LHCN-M2 (cell line): Measurements from ENCODE around the gene EHMT1. TPM values are rescaled to one million over a fixed set of nuclear protein-coding genes. Genes with fewer than 3 reads are reported as not detected.
"Not testable (repeated sequence)": the region's sequence is repeated elsewhere in the genome, so short reads cannot be mapped to it uniquely, and the experiment has no call there.

ENCODE experiments used
- DNase-seq: peaks from one replicate; pipeline ENCODE4 v3.0.0-alpha.2; 2012; ENCODE audit warnings: low read depth
- total RNA-seq: library from RNA; depleted of rRNA; stranded (reverse); fragments of >200 nt; gene quantifications from 2 replicates; pipeline ENCODE4 v1.2.3, GENCODE V29; 2014

The EHMT1 gene
- total RNA-seq, 1 experiment from 2014 or later = 43.5 TPM

GRCh38 chr9:137804908-137805630, 186.3 kb downstream of the EHMT1 start:
- DNase-seq = peak; percentile 30

- DNase-seq = no peak
Measured at GRCh38 chr9:137807721-137808703, 189.2 kb downstream of the EHMT1 start.

- no peak for DNase-seq
Measured at GRCh38 chr9:137809040-137809576, 190.3 kb downstream of the EHMT1 start.

- DNase-seq = not testable (repeated sequence)
Measured at GRCh38 chr9:137809726-137810450, 191.1 kb downstream of the EHMT1 start.

- no peak for DNase-seq
Measured at GRCh38 chr9:137811283-137811870, 192.6 kb downstream of the EHMT1 start.

- no peak for DNase-seq
Measured at GRCh38 chr9:137812356-137813023, 193.7 kb downstream of the EHMT1 start.

GRCh38 chr9:137813167-137813566, 194.4 kb downstream of the EHMT1 start:
- DNase-seq = no peak

GRCh38 chr9:137813651-137814415, 195.0 kb downstream of the EHMT1 start:
- no peak for DNase-seq

GRCh38 chr9:137814436-137814835, 195.6 kb downstream of the EHMT1 start:
- DNase-seq = no peak

GRCh38 chr9:137814841-137815240, 196.0 kb downstream of the EHMT1 start:
- DNase-seq = no peak

GRCh38 chr9:137815256-137816255, 196.8 kb downstream of the EHMT1 start:
- no peak for DNase-seq

GRCh38 chr9:137816531-137817235, 197.9 kb downstream of the EHMT1 start:
- no peak for DNase-seq

GRCh38 chr9:137817236-137818200, 198.7 kb downstream of the EHMT1 start:
- DNase-seq = no peak

GRCh38 chr9:137818286-137818685, 199.5 kb downstream of the EHMT1 start:
- no peak for DNase-seq

GRCh38 chr9:137820161-137820855, 201.5 kb downstream of the EHMT1 start:
- peak; percentile 18 for DNase-seq
